ENCODE results near the gene PIP5K1B.

PIP5K1B gene

DNA sequence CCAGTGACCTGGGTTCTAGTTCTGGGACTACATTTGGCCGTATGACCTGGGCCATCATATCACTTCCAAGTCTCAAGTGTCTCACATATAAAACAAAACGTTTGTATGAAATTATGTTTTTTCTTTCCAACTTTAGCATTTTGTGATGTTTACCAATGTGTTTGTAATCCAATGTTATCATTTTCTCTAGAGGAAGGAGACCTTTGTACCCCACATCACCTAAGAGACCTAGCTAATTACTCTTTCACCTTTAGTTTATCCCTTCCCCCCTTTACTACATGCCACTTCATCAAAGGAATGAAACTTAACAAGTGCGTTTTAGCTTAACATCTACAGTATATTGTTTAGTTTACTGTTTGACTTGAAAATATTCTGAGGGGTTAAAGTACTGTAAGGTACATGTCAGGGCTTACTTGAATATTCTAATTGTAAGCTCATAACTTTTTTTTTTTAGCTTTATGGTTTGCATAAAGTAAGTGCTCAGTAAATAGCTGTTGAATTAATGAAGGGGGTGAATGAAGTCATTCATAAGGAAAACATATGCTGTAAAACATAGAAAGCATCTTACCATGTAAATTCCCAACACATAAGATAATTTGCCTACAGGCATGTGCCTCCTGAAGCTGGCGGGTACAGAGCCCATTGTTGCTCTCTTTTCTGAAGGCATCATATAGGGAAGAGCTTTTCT, 2.9 kb downstream of the PIP5K1B start:
- H3K27ac ChIP-seq = no peak overlapping the region
- TF ChIP-seq, protein P1, sequence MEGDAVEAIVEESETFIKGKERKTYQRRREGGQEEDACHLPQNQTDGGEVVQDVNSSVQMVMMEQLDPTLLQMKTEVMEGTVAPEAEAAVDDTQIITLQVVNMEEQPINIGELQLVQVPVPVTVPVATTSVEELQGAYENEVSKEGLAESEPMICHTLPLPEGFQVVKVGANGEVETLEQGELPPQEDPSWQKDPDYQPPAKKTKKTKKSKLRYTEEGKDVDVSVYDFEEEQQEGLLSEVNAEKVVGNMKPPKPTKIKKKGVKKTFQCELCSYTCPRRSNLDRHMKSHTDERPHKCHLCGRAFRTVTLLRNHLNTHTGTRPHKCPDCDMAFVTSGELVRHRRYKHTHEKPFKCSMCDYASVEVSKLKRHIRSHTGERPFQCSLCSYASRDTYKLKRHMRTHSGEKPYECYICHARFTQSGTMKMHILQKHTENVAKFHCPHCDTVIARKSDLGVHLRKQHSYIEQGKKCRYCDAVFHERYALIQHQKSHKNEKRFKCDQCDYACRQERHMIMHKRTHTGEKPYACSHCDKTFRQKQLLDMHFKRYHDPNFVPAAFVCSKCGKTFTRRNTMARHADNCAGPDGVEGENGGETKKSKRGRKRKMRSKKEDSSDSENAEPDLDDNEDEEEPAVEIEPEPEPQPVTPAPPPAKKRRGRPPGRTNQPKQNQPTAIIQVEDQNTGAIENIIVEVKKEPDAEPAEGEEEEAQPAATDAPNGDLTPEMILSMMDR (conservative IDR thresholded peaks at IDR 0.05) = no peak

DNA sequence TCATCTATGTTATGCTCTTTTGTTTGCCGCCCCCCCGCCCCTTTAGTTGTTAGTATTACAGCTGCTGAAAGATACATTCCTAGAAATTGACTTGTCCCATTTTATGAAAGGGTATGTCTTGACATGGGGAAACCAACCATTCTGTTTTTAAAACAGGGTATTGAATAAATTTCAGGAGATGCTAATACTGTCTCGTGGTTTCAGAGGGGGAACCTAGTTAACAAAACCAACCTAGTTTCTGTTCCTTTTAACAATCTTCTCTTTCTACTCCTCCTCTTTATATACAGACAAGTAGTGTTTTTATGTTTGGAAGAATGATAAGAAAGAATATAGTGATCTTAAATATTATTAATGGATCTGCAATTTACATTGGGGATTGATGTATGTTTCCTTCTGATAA, 3.5 kb downstream of the PIP5K1B start:
- H3K27ac ChIP-seq = no peak overlapping the region
- TF ChIP-seq, protein P1 (conservative IDR thresholded peaks at IDR 0.05) = no peak

DNA sequence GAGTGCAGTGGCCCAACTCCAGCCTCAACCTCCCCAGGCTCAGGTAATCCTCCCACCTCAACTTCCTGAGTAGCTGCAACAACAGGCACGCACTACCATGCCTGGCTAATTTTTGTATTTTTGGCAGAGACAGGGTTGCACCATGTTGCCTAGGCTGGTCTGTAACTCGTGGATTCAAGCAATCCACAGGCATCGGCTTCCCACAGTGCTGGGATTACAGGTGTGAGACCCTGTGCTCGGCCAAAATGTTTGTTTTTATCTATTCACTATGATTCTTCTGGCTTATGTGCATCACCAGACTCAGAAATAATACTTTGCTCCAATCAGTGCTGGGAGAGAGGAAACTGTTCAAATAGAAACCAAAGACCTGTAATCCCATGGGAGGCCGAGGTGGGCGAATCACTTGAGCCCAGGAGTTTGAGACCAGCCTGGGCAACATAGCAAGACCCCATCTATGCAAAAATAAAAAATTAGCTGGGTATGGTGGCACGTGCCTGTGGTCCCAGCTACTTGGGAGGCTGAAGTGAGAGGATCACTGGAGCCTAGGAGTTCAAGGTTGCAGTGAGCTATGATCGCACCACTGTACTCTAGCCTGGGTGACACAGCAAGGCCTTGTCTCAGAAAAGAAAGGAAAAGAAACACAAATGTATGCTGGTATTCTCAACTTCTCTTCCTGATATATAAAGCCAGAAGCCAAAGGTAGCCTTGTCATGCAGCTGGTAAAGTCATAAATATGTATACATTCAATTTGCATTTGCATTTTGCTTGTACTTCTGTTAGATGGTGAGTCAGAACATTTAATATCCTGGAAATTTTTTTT, 4.5 kb downstream of the PIP5K1B start:
- TF ChIP-seq, protein P1 (conservative IDR thresholded peaks at IDR 0.05) = no peak
- no peak overlapping the region for H3K27ac ChIP-seq

DNA sequence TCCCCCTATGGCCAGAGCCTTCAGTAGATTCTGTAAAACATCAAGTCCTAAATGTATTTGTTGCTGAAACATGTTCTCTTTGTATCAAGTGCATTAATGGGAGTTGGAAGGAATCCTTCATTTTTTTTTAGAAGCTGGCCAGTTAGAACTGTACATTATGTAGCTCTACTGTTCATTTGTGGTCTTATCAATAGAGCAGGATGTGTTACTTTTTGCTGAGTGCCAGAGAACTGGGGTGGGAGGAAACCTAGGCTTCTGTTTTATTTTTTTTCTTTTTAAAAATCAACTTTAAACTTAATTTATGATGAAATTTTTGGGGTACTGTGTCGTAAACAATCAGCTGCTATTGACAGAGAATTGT, 5.1 kb downstream of the PIP5K1B start:
- TF ChIP-seq, protein P1 (conservative IDR thresholded peaks at IDR 0.05) = no peak

DNA sequence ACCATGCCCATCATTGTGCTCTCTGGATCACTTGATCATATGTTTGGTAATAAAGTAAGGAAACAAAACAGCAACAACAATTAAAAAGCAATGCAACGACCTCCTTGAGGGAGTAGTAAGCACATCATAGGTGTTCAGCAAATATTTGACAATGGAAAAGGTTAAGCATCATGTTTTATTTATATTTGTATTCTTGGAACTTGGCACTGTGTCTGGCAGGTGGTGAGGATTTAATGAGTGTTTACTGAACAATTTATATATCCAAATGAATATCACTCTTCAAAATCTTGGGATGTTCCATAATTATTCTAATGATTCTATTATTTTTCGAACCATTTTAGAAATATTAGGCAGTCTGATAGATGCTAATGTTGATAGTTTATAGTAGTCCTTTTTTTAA, 6.2 kb downstream of the PIP5K1B start:
- TF ChIP-seq, protein P1 (conservative IDR thresholded peaks at IDR 0.05) = no peak
- H3K27ac ChIP-seq = no peak overlapping the region

More for the DNA sequence above, 5.1 kb downstream of the PIP5K1B start:
- H3K27ac ChIP-seq = no peak overlapping the region

DNA sequence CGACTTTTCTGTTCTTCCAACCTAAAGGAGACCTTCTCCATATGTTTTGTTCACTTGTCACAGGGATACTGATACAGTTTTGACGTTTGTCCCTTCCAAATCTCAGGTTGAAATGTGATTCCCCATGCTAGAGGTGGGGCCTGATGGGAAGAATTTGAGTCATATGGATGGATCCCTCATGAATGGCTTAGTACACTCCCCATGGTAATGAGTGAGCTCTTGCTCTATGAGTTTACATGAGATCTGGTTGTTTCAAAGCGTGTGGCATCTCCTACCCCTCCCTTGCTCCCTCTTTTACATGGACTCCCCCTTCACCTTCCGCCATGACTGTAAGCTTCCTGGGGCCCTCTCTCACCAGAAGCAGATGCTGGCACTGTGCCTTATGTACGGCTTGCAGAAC, 6.9 kb downstream of the PIP5K1B start:
- H3K27ac ChIP-seq = no peak overlapping the region
- TF ChIP-seq, protein P1 (conservative IDR thresholded peaks at IDR 0.05) = no peak

DNA sequence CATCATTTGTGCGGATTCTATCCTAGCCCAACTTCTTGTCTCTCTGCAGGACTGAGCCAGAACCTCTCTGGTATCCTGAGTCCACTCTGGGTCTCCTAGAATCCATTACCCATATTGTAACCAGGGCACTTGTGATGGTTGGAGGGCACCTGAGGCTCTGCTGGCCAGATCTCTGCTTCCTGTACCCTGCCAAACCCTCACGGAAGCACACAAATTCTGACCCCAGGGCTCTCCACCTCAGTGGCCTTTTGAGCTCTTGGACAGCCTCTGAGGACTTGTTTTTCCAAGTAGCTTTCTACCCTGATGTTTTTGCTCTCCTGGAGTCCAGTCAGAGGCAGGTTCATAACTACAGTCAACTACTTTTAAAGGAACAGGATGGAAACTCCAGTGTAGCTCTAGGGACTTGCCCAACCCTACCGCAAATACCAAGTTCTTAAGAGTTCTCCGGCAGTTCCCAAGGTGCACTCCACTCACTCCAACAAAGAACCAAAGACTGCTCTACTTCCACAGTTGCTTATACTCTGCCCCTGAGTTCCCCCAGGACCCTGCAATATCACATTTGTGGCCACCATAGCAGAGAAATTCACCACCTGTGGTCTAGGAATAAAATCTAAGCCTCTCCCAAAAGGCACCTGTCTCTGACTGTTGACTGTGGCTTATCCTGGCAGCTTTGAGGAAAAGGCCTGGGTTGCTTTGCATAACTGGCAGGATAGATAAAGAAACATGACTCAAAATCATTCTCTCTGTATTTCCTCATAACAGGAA, 9.6 kb downstream of the PIP5K1B start:
- TF ChIP-seq, protein P1 (conservative IDR thresholded peaks at IDR 0.05) = no peak
- no peak overlapping the region for H3K27ac ChIP-seq
